ENCODE data around the gene RETREG3.

GRCh38 chr17:42574463-42574862 lies 34.7 kb downstream of the RETREG3 start:
- TF ChIP-seq POLR2A (IDR thresholded peaks at IDR 0.05) (no peak), CTCF (IDR thresholded peaks at IDR 0.05) (no peak)
